GM19023 (cell line): ENCODE results near the gene KLHL26.

ENCODE experiments used
- ATAC-seq: cut with Tn5 transposase; IDR thresholded peaks from one replicate; pipeline ENCODE4 v1.9.1; 2021; ENCODE audit warnings: mild to moderate bottlenecking, moderate library complexity; ENCODE audit not compliant: unreplicated experiment

KLHL26 gene

DNA sequence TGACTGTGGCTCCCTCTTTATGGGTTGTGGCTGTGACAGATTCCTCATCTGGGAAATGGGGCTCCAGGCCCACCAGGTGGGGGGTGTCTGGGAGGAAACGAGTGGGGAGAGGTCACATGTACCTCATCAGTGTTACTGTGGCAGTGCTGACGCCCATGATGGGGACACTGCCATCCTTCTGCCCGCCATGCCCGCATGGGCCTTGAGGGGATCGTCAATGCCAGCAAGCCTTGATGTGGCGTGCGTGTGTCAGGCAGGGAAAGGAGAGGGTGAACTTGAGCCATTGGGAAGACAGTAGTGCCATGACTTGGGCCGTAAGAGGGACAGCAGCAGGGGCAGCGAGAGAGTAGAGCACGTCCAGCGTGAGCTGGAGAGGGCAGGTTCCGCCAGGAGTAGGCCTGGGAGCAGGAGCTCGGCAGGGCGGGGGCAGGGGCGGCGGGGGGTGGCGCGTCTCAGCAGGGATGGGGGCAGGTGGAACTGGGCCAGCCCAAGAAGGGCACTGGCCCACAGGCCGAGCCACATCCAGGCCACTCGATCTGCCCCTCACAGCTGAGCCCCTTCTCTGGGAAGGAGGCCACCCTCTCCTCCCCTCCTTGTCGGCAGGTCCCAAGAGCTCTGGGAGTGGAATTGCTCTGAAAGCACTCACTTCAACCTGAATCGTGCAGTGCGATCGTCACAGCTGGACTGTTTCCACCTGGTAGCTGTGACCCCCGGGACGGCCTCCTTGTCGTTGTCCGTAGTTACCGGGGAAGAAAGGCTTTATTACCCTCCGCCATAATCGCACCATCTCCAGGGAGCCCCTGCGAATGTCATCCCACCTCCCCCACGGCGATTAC lies 9.9 kb downstream of the KLHL26 start:
- no peak for ATAC-seq

DNA sequence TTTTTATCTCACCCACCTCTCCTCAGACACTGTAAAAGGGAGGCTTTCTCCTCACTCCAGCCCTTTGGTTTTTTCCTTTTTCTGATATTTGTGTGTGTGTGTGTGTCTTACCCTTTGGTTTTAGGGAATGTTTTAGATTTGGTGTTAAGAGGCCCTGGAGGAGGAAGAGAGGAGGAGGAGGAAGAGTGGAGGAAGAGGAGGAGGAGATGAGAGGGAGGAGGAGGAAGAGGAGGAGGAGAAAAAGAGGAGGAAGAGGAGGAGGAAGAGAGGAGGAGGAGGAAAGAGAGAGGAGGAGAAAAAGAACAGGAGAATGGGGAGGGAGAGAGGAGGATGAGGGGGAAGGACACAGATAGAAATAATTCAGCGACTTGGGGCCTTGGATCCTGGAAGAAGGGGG lies 10.5 kb downstream of the KLHL26 start:
- no peak for ATAC-seq

DNA sequence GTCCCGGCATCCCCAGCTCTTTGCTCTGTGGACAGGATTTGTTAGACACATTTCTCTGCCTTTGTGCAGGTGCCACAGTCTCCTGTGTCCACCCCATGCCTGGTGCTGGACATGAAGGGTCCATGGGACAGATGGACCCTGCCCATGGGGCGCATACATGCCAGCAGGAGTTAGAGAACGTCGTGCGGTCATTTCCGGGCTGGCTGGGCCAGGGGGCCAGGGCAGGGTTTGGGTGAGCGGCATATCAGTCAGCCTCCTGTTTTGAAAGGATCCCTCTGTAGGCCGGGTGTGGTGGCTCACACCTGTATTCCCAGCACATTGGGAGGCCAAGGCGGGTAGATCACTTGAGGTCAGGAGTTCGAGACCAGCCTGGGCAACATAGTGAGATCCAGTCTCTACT lies 11.0 kb downstream of the KLHL26 start:
- ATAC-seq: no peak

DNA sequence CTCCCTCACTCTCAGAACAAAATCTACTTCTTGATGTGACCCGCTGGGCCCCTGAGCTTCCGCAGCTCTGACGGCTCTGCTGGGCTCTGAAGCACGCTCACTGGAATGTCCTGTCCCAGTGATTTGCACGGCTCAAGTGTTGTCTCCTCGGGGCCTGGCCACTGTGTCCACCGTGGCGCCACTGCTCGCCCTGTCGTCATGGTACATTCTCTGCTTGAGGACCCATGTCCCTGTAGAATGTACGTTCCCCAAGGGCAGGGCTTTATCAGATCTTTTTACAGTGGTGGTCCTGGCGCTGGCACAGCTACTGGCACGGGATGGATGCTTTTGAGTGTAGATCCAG lies 12.1 kb downstream of the KLHL26 start:
- ATAC-seq: no peak

DNA sequence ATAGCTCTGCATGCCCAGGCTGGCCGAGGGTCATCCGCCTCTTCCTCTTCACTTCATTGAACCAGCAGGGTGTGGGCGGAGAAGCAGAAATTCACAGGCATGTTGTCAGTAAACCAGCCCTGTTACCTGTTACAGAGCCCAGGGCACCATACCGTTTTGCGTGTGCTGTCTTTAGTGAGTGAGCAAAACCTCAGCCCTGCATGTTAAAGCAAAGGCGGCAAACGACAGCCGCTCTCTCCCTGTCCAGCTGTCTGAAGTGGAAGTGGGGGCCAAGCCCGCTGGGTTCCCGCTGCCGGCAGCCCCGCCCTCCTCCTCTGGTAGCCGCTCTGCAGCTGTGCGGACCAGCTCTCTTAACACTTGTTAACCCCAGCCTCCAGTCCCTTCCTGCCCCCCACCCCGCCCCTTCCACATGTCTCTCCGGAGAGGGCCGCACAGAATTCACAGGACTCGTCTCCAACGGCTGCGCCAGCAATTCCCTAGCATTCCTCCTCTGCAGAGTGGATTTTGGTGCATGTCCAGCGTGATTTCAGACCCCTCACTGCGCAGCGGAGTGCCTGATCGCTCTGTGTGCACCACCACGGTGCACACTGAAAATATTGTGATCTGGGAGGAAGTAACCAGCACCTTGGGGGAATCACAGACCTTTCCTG lies 12.7 kb downstream of the KLHL26 start:
- ATAC-seq: no peak

DNA sequence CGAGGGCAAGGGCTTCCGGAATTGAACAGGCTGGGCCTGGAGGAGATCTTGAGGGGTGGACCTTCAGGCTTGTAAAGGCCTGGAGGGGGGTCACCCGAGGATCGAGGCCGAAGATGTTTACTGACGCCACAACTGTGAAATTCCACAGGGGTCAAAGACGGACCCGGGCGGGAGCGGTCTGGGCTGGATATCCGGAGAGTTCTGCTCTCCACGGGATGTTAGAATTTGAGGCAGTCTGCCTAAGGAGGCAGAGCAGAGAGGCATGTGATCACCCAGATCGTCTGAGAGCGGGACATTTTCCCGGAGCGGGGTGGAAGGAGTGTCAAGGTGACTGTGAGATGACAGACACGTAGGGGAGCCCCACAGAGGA lies 13.2 kb downstream of the KLHL26 start:
- no peak for ATAC-seq

DNA sequence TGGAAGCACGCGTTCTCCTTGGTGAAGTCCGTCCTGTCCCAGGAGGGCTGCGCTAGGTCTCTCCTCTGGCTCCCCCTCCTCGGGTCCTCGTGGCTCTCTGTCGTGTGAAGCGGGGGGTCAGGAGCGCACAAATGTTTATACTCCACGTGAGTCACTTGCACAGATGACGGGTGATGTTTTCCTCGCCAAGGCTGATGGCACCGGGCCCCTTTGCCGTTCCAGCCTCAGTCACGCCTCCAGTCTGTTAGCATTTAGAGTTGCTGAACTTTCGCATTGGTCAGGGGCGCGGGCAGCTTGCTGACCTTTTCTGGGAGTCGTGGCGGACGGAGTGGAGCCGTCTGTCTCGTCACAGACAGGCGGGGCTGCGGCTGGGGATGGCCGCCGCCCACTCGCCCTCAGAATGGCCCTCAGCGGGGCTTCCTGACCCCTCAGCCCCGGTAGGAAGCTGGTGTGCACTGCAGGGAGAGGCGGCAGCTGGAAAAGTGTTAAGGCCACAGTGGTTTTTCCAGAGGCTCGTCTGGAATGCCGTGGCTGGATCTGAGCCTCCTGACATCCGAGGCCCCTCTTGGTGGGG lies 13.7 kb downstream of the KLHL26 start:
- ATAC-seq: no peak

DNA sequence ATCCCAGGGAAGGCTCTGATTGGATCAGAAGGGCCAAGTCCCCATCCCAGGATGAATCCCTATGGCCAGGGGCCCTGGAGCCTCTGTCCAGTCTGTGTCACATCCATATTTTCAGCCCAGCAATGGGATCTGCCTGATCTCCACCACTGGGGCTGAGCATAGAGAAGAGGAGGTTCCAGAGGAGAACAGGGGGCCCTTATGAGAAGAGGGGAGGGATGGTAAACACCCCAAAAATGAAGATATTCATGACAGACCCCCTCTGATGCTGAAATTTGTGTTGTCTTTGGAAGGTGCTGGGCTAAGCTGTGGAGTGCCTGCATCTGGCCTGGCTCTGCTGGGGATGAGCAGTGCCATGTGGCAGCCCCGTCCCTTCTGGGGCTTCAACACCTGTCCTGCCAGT lies 14.5 kb downstream of the KLHL26 start:
- no peak for ATAC-seq

DNA sequence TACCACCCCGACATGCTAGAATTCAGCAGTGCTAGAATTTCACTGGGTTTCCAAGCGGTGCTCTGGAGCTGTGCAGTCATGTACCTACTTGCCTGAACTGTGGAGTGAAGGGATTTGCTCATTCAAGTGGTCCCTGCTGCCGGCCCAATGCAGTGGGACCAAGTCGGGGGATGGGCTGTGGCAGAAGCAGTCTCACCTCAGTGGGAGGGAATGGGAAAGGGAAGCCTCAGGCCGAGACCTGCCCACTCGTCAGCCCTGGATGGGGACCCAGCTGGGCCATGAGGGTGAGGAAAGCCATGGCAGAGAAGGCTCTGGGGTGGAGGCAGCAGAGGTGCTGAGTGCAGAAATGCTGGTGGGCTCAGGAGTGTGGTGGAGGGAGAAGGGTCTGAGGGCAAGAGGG lies 14.9 kb downstream of the KLHL26 start:
- ATAC-seq: no peak

DNA sequence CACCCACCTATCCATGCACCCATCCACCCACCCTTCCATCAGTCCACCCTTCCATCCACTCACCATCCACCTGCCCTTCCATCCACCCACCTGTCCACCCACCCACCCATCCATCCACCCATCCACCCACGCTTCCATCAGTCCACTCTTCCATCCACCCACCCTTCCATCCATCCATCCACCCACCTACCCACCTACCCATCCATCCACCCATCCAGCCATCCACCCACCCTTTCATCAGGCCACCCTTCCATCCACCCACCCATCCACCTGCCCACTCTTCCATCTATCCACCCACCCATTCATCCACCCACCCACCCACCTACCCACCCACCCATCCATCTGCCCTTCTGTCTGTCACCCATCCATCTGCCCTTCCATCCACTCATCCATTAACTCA lies 17.0 kb downstream of the KLHL26 start:
- ATAC-seq: no peak

DNA sequence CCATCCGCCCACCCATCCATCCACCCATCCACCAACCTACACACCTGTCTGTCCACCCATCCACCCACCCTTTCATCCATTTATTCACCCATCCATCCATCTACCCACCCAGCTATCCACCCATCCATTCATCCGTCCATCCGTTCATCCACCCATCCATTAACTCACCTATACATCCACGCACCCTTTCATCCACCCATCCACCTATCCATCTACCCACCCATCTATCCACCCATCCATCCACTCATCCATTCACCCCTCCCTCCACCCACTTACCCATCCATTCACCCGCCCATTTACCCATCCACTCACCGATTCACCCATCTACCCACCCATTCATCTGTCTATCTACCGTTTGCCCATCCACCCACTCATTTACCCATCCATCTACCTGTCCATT lies 17.6 kb downstream of the KLHL26 start:
- no peak for ATAC-seq

DNA sequence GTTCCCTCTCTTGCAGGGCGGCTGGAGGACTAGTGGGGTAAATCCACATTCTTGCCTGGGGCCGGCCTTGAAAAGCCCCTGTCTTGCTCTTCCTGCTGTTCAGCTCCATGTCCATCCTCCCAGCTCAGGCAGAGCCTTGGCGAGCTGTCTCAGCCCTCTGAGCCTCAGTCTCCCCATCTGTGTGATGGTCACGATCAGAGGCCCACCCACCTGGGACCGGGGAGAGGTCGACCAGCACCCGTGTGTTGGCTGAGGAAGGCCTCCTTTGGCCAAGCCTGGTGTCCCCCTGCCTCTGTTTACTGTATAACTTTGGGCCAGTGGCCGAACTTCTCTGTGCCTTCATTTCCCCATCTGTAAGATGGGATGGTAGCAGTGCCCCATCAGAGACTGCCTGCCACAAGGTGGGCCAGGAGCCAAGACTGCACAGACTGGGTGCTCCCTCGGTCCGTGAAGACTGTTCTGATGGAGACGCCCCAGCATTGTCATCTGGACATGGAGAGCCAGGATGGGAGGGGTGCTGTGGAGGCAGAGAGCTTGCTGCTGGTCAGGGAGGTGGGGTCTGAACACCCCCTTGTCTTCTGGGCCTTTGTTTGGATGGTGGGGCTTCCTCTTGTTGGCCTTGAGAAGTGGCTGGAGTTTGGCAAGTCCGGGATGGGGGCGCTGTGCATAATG lies 18.5 kb downstream of the KLHL26 start:
- no peak for ATAC-seq

DNA sequence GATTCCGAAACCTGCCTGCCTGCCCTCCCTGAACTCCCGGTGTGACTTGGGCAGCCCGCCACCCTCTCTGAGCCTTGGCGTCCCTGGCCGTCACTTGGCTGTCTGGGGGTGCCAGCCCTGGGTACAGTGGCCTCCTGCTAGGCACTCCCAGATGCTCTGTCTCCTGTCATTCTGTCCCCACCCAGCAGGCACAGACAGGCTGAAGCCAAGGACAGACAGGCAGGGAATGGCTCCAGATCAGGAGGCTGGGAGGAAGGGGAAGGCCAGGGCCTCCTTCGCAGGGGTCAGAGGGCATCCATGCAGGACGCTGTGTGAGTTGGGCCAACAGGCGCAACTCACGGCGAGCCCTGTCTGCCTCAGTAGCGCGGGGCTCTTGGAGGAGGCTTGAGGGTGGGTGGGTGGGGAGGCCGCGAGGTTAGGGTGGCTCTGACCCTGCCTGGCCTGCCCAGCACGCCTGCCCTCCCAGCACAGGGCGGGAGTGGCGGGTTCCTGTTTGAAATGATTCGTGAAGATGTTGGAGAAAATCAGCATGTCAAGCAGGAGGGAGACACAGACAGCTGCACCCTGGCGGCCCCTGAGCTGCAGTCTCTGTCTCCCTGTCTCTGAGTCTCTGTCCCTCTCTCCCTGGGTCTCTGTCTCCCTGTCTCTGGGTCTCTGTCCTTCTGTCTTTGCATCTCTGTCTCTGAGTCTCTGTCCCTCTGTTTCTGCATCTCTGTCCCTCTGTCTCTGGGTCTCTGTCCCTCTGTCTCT lies 19.7 kb downstream of the KLHL26 start:
- no peak for ATAC-seq

DNA sequence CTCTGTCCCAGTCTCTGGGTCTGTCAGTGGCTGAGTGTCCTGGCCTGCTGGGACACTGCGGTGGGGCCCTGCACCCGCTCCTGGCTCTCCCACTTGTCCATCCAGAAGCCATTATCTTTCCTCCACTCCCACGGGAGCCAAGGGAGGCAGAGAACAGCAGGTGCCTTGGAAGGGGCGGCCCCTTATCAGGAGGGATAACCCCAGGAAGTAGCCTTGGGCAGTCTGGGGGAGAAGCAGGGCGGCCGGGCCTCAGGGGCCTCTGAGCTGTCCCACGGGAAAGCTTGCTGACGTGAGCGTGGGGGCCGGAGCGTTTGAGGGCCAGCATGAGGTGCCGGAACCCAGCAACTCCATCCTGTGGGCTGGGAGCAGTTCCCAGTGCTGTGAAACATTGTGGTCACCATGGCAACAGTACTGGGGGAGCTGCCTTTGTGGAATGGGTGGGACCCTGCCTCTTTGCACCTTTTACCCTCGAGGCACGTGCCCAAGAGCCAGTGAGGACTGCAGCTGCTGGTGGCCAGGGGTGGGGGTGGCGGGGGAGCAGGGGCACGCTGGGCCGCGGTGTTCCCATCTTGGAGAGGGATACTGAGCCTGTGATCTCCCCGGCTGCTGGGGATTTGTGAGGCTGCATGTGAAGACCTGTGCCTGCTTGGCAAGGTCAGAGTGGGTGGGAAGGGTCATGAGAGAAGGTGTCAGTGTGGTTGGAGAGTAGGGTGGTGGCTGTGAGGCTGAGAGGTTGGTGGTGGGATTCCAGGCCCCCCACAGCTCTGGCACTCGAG lies 20.9 kb downstream of the KLHL26 start:
- no peak for ATAC-seq

DNA sequence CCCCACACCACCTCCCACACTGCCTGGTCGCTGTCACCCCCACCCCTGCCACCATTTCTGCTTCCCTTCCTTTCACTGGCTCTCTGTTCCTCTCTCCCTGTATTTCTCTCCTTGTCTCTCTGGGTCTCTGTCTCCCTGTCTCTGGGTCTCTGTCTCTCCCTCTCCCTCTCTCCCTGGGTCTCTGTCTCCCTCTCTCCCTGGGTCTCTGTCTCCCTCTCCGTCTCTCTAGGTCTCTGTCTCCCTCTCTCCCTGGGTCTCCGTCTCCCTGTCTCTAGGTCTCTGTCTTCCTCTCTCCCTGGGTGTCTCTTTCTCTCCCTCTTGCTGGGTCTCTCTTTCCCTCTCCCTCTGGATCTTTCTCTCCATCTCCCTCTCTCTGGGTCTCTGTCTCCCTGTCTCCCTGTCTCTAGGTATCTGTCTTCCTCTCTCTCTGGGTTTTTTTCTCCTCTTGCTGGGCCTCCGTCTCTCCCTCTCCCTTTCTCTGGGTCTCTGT lies 21.6 kb downstream of the KLHL26 start:
- no peak for ATAC-seq

DNA sequence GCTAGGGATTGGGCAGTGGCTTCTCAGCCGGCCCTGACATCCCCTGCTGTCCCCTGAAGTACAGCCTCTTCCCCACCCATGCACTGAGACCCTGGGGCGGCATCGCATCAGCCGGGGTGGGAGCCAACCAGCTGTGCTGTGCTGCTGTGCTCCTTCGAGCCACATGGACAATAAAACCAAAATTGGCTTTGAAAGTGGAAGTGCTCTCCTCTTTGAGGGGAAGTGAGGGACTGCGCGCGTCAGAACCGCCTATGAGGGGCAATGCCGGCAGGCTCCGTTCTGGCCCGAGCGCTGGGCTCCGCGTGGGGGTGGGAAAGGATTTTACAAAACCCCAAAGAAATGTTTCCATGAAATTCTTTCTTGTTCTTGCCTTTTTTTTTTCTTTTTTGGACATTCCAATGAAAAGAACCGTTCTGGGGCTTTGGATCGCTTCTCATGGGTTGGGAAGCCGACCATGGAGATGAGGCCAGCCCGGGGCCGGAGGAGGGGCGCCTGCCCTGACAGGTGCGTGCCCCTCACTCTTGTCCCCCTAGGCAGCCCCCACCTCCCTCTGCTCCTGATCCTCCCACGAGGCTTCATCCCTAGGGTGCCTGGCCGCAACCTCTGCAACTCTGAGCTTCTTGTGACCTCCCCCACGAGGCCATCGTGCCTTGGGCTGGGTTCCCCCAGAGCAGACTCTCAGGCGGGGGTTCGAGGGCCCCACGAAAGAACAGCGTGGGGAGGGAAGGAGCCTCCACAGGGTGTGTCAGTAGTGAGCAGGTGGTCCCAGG lies 22.6 kb downstream of the KLHL26 start:
- no peak for ATAC-seq

DNA sequence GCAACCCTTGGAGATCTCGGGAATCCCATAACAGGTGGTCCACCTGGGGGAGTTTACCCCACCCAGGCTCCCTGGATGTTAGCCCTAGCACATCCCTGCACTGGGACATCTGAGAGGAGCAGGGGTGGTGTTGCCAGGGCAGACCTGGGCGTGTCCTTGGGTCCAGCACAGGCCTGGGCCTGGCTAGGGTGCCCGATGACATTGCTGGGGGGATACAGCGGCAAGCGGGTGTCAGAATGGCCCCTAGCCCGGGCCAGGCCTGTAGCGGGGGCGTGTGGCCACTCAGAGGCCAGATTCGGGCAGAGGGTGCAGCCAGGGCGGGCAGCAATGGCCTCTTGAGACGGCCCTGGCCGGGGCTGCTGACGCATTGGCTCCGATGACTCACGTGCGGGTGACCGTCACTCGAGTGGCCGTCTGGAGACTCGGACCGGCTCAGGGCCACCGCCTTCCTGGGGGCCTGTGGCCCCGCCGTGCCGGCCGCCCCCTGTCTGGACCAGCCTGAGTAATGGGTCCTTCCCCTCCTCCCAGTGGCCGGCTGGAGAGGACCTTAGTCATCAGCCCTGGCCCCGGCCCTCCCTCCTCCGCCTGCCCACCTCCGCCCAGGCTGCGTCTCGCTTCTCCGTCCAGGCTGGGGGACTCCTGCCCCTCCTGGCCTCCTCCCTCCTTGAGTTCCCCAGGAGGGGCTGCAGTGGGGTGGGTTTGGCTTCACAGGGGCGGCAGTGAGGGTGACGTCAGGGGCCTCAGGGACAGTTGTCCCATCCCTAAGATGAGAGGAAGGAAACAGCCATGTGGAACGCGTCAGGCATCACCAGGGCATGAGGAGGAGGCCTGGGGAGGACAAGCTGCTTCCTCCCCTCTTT lies 23.5 kb downstream of the KLHL26 start:
- ATAC-seq: no peak

DNA sequence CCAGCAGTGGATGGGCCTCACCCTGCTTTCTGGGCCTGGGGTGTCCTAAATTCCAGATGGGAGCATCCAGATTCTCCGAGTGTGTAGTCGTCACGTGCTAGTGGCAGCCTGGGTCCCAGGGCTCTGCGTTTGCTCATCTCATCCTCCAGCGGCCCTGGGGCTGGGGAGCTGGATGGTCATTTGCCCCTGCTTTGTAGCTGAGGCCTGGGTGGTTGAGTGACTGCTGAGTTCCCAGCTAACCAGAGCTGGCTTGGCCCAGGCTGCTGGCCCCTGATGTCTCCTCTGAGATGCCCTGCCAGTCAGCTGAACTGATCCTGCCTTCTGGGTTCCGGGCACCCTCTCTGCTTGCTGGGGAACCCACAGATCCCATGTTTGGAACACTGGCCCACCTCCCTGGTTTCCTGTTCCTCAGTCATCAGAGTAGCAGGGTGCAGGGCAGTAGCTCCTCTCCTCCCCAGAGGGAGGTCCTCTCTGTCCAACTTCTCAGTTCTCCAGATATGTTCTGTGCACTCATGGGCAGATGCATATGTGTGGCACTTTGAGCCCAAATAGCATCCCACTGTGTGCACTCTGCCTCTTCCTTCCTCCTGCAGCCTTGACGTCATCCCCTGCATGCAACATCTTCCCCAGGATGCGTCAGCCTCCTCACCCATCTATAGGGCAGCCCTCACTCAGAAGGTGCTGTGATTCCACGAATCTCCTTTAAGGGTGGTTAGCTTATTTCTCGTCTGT lies 24.3 kb downstream of the KLHL26 start:
- no peak for ATAC-seq
